ENCODE results near the gene NUDCD2.

The NUDCD2 gene

DNA sequence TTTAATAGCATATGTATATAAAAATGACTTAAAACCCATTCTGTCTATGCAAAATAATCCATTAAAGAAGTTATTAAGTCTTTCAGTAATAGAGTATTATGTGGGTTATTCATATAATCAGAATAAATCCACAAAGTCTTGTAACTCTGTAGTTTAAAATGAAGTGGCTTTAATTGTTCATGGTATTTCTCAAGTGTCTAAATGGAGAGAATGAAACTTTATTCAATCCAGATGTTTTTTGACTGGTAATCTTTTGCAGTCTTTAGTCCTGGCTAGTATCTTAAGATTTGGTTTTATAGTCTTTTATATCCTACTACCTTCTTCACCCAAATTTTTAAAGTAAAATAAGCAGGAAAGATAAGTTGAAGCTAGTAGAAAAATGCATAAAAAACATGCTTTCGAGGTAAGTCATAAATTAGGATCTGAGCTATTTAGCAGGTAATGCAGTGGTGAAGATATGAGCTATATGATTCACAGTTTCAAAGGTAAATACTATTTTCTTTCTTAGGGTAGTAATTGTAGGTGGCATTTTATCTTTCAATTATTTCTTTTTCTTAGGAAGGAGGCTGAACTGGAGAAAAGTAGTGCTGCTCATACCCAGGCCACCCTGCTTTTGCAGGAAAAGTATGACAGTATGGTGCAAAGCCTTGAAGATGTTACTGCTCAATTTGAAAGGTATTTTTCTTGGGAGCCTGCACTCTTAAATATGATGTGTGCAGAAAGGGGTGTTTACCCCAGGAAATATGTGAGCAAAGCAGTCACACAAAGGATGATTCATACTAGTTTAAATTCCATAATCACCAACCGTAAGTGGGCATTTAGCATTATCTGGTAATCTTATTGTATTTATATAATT, 18.5 kb upstream of the NUDCD2 start:
- ChIA-PET CTCF (no interaction called here), POLR2A (interaction anchor here (1.8 kb wide), 1 partner anchor 18 kb away, joined by 8 read pairs; the partner anchor contains the start of genes HMMR and NUDCD2)
- TF ChIP-seq, protein P1, sequence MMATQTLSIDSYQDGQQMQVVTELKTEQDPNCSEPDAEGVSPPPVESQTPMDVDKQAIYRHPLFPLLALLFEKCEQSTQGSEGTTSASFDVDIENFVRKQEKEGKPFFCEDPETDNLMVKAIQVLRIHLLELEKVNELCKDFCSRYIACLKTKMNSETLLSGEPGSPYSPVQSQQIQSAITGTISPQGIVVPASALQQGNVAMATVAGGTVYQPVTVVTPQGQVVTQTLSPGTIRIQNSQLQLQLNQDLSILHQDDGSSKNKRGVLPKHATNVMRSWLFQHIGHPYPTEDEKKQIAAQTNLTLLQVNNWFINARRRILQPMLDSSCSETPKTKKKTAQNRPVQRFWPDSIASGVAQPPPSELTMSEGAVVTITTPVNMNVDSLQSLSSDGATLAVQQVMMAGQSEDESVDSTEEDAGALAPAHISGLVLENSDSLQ (IDR thresholded peaks at IDR 0.05) = no peak
- TF ChIP-seq SP1 (IDR thresholded peaks at IDR 0.05) (no peak), LEF1 (IDR thresholded peaks at IDR 0.05; ENCODE audit: borderline replicate concordance) (no peak), L3MBTL2 (conservative IDR thresholded peaks at IDR 0.05) (no peak), CTBP1 (IDR thresholded peaks at IDR 0.05; ENCODE audit: borderline replicate concordance) (no peak), SUZ12 (IDR thresholded peaks at IDR 0.05) (no peak), ELF4 (IDR thresholded peaks at IDR 0.05) (no peak), NFRKB (IDR thresholded peaks at IDR 0.05) (no peak), BHLHE40 (IDR thresholded peaks at IDR 0.05; ENCODE audit: borderline replicate concordance) (no peak), TARDBP (IDR thresholded peaks at IDR 0.05) (no peak), ARNT (IDR thresholded peaks at IDR 0.05) (no peak), FOXA1 (IDR thresholded peaks at IDR 0.05) (no peak)
- DNase-seq (ENCODE audit: extremely low spot score) = no peak

DNA sequence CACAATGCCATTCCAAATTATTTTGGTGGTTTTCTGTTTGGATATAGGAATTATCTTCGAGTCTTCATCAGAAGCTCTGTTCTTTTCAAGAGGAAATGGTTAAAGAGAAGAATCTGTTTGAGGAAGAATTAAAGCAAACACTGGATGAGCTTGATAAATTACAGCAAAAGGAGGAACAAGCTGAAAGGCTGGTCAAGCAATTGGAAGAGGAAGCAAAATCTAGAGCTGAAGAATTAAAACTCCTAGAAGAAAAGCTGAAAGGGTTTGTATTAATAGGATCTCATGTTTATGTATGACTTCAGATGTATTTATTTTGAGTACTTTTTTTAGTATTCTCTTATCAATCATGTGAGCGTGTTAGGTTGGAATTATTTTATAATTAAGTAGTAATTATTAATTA, 15.5 kb upstream of the NUDCD2 start:
- POLR2A ChIA-PET = no interaction called here
- TF ChIP-seq FOXA1 (IDR thresholded peaks at IDR 0.05) (no peak), L3MBTL2 (conservative IDR thresholded peaks at IDR 0.05) (no peak), SP1 (IDR thresholded peaks at IDR 0.05) (no peak), NFRKB (IDR thresholded peaks at IDR 0.05) (no peak), CTBP1 (IDR thresholded peaks at IDR 0.05; ENCODE audit: borderline replicate concordance) (no peak), ZNF384 (IDR thresholded peaks at IDR 0.05) (no peak), LEF1 (IDR thresholded peaks at IDR 0.05; ENCODE audit: borderline replicate concordance) (no peak), ARNT (IDR thresholded peaks at IDR 0.05) (no peak), FOXK2 (IDR thresholded peaks at IDR 0.05) (no peak), ELF4 (IDR thresholded peaks at IDR 0.05) (no peak), HDGF (IDR thresholded peaks at IDR 0.05; ENCODE audit: borderline replicate concordance) (no peak), SUZ12 (IDR thresholded peaks at IDR 0.05) (no peak), BHLHE40 (IDR thresholded peaks at IDR 0.05; ENCODE audit: borderline replicate concordance) (no peak), TARDBP (IDR thresholded peaks at IDR 0.05) (no peak), FOXM1 (IDR thresholded peaks at IDR 0.05; ENCODE audit: borderline replicate concordance) (no peak)
- TF ChIP-seq, protein P1 (IDR thresholded peaks at IDR 0.05) = no peak
- no peak for DNase-seq (ENCODE audit: extremely low spot score)
- CTCF ChIA-PET = no interaction called here

DNA sequence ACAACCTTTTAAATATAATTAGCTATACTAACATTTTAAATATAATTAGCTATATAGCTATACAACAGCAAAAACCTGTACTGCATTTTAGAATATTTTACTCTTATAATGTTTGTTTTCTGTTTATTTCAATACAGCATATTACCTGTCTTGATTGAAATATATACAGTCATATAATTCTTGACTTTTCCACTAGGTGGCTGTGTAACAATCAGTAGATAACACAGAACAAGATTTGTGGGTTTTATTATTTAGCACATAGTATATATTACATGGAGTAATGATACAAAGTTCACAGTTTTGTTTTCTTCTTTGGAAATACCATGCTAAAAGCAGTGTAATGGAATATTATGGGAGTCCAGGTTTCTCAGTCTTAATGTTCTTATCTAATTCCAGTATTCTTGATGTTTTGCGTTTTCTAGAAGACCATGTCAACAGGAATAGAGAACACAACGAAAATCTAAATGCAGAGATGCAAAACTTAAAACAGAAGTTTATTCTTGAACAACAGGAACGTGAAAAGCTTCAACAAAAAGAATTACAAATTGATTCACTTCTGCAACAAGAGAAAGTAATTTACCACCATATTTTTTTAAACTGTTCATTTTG, 13.8 kb upstream of the NUDCD2 start:
- no peak for TF ChIP-seq ZNF384 (IDR thresholded peaks at IDR 0.05)
- no peak for TF ChIP-seq FOXM1 (IDR thresholded peaks at IDR 0.05; ENCODE audit: borderline replicate concordance)
- no peak for TF ChIP-seq LEF1 (IDR thresholded peaks at IDR 0.05; ENCODE audit: borderline replicate concordance)
- no peak for TF ChIP-seq TARDBP (IDR thresholded peaks at IDR 0.05)

DNA sequence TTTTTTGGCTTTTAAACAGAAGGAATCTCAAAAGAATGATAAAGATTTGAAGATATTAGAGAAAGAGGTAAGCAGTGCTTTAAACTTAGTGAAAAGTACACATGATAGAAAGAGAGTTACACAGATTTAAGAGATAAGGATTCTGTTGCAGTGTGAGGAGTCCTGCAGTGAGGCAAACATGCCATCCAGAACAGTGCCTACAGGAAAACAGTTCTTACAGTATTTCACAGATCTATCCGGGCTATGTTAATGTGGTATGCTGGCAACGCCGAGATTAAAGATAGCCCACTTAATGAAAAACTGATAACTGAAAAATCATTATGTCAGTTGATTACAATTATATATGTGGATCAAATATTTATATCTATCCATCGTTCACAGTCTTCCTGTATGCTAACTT, 7.8 kb upstream of the NUDCD2 start:
- no peak for TF ChIP-seq LEF1 (IDR thresholded peaks at IDR 0.05; ENCODE audit: borderline replicate concordance)
- no peak for TF ChIP-seq TARDBP (IDR thresholded peaks at IDR 0.05)
- TF ChIP-seq L3MBTL2 (conservative IDR thresholded peaks at IDR 0.05) = no peak
- TF ChIP-seq NFRKB (IDR thresholded peaks at IDR 0.05) = no peak
- TF ChIP-seq HDGF (IDR thresholded peaks at IDR 0.05; ENCODE audit: borderline replicate concordance) = no peak
- no peak for TF ChIP-seq FOXA1 (IDR thresholded peaks at IDR 0.05)
- no peak for TF ChIP-seq BHLHE40 (IDR thresholded peaks at IDR 0.05; ENCODE audit: borderline replicate concordance)
- no peak for TF ChIP-seq FOXK2 (IDR thresholded peaks at IDR 0.05)
- no peak for TF ChIP-seq ELF4 (IDR thresholded peaks at IDR 0.05)
- no peak for TF ChIP-seq FOXM1 (IDR thresholded peaks at IDR 0.05; ENCODE audit: borderline replicate concordance)
- TF ChIP-seq SUZ12 (IDR thresholded peaks at IDR 0.05) = no peak
- TF ChIP-seq ZNF384 (IDR thresholded peaks at IDR 0.05) = no peak
- no peak for TF ChIP-seq CTBP1 (IDR thresholded peaks at IDR 0.05; ENCODE audit: borderline replicate concordance)
- TF ChIP-seq ARNT (IDR thresholded peaks at IDR 0.05) = no peak
- TF ChIP-seq SP1 (IDR thresholded peaks at IDR 0.05) = no peak
- TF ChIP-seq, protein P1 (IDR thresholded peaks at IDR 0.05) = no peak
- CTCF ChIA-PET = no interaction called here
- no peak for DNase-seq (ENCODE audit: extremely low spot score)
- POLR2A ChIA-PET = interaction anchor here (1.4 kb wide), 1 partner anchor 7 kb away, joined by 4 read pairs; the partner anchor contains the start of gene HMMR

More for the DNA sequence above, 13.8 kb upstream of the NUDCD2 start:
- no peak for DNase-seq (ENCODE audit: extremely low spot score)
- ChIA-PET CTCF (no interaction called here), POLR2A (interaction anchor here (1.5 kb wide), 1 partner anchor 32 kb away, joined by 5 read pairs; the partner anchor contains the start of gene MAT2B)

DNA sequence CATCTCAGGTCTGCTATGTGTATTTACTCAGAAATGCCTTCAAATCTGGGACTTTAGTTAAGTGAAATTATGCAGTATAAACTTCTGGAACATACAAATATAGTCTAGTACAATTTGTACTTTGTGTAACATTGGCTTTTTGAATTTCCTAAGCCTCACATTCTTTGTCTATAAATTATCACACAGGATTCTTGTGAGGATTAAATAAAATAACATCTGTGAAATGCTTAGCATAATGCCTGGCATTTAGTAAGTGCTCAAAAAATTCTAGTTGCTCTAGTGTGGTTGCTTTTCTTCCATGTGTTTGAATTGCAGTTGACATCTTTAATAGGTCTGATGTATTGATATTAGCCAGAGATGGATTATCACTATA, 3.1 kb upstream of the NUDCD2 start:
- TF ChIP-seq HDGF (IDR thresholded peaks at IDR 0.05; ENCODE audit: borderline replicate concordance) = no peak
- DNase-seq (ENCODE audit: extremely low spot score) = no peak
- CTCF ChIA-PET = no interaction called here
- POLR2A ChIA-PET = no interaction called here
